Fibroblast of villous mesenchyme (primary cell): Measurements from ENCODE around the gene FCF1. TPM values are rescaled to one million over a fixed set of nuclear protein-coding genes. Genes with fewer than 3 reads are reported as not detected.
"Not testable (repeated sequence)": the region's sequence is repeated elsewhere in the genome, so short reads cannot be mapped to it uniquely, and the experiment has no call there.

Experiments used
- DNase-seq: peaks from one replicate; pipeline ENCODE4 v3.0.0-alpha.2; 2010; ENCODE audit warnings: low read depth
- H3K4me3 ChIP-seq: 2 replicates; pipeline ENCODE4 v1.5.1; 2011; ENCODE audit warnings: low read depth, mild to moderate bottlenecking, low read length
- total RNA-seq: library from RNA; depleted of rRNA; stranded (reverse); fragments of >200 nt; gene quantifications from 2 replicates; pipeline ENCODE4 v1.2.3, GENCODE V29; 2012
- TF ChIP-seq, protein P1 (sequence below): IDR thresholded peaks from 2 replicates; pipeline ENCODE4 v1.5.1; 2012; ENCODE audit warnings: low read depth, mild to moderate bottlenecking, low read length; ENCODE audit not compliant: insufficient read depth

Gene FCF1
- total RNA-seq, 1 donor: 24.2 TPM

DNA sequence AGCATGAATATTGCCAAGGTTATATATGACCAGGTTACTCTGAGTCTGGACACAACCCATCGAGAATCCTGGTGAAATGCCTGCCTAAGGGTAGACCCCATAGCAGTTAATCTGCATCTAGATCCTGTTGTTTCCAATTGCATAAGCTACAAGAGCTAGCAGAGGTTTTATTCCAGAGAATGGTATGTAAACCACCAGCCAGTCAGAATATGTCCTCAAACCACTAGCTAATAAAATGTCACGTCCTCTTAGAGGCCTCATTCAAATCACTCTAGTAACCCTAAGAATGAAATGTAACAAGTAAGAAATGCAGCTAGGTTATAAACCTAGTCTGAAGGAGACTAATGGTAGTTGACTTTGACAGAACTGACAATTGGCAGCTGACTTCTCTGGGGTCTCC lies 41.2 kb downstream of the FCF1 start:
- no peak overlapping the region for H3K4me3 ChIP-seq
- TF ChIP-seq, protein P1, sequence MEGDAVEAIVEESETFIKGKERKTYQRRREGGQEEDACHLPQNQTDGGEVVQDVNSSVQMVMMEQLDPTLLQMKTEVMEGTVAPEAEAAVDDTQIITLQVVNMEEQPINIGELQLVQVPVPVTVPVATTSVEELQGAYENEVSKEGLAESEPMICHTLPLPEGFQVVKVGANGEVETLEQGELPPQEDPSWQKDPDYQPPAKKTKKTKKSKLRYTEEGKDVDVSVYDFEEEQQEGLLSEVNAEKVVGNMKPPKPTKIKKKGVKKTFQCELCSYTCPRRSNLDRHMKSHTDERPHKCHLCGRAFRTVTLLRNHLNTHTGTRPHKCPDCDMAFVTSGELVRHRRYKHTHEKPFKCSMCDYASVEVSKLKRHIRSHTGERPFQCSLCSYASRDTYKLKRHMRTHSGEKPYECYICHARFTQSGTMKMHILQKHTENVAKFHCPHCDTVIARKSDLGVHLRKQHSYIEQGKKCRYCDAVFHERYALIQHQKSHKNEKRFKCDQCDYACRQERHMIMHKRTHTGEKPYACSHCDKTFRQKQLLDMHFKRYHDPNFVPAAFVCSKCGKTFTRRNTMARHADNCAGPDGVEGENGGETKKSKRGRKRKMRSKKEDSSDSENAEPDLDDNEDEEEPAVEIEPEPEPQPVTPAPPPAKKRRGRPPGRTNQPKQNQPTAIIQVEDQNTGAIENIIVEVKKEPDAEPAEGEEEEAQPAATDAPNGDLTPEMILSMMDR: no peak
- peak; percentile 61 for DNase-seq

DNA sequence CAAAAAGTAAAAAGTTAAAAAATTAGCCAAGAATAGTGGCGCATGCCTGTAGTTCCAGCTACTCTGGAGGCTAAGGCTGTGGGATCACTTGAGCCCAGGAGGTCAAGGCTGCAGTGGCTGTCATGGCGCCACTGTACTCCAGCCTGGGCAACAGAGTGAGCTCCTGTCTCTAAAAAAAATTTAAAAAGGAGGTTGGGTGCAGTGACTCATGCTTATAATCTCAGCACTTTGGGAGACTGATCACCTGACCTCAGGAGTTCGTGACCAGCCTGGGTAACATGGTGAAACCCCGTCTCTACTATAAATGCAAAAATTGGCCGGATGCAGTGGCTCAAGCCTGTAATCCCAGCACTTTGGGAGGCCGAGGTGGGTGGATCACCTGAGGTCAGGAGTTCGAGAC lies 42.0 kb downstream of the FCF1 start:
- no peak overlapping the region for H3K4me3 ChIP-seq
- TF ChIP-seq, protein P1: no peak
- no peak for DNase-seq

DNA sequence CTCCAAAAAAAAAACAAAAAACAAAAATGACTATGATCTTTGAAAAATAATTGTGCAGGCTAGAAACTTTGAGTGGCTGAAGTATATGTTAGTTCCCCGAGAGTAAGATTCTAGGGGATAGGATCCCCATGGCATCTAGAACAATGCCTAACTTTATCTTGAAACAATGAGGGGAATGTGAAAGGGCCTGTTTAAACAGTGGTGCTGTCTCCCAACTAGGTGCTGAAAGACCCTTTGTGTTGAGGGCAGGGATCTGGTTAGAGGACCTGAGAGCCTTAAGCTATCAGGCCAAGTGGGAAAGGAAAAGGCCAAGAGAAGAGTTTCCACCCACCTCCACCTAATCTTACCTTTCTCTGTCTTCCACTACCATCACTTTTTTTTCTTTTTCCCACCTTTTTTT lies 43.4 kb downstream of the FCF1 start:
- H3K4me3 ChIP-seq: no peak overlapping the region
- TF ChIP-seq, protein P1: no peak
- DNase-seq: no peak

DNA sequence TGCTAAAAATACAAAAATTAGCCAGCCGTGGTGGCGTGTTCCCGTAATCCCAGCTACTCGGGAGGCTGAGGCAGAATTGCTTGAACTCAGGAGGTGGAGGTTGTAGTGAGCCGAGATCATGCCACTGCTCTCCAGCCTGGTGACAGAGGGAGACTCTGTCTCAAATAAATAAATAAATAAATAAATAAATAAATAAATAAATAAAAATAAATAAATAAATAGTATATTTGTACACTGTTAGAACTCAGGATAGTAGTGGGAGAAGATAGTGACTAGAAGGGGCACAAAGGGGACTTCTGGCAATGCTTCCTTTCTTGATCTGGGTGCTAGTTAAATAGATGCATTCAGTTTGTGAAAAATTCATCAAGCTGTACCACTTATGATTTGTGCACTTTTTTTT lies 45.6 kb downstream of the FCF1 start:
- not testable (repeated sequence) for H3K4me3 ChIP-seq, DNase-seq

DNA sequence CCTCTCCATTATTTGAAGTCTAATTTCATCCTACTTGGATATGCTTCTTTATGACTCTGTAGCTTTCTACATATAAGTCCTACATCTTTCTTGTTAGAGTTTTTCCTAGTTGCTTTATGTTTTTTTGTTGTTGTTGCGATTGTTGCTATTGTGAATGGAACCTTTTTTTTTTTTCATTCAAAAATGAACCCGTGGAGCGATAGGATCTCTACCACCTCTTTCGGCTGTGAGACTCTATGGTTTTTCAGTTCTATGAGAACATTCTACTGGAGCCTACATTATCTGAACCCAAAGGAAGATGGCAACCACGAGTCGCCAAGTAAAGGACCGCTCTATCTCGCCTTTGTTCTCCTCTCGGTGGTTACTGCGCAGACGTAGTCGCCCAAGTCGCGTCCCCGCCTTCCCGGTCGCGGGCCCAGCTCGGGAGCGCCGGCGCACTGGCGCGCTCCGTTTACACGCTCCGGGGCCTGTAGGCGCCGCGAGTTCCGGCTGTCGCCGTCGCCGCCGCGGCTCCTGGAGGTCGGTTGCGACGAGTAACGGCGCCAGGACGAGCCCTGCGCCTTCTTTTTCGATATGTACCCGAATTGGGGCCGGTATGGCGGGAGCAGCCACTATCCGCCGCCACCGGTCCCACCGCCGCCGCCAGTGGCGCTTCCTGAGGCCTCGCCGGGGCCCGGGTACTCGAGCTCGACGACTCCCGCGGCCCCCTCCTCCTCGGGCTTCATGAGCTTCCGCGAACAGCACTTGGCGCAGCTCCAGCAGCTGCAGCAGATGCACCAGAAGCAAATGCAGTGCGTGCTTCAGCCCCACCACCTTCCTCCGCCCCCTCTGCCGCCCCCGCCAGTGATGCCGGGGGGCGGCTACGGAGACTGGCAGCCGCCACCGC lies 50.2 kb downstream of the FCF1 start, which contains the start of gene YLPM1:
YLPM1 (plus strand) TSS at position 400 of the 886 bp plus-strand sequence; CDS start at position 574, 174 bp downstream.
- DNase-seq: peak; percentile 97
- TF ChIP-seq, protein P1: peak; percentile 42
- H3K4me3 ChIP-seq: peak within 1 kb of the TSS; percentile 88

DNA sequence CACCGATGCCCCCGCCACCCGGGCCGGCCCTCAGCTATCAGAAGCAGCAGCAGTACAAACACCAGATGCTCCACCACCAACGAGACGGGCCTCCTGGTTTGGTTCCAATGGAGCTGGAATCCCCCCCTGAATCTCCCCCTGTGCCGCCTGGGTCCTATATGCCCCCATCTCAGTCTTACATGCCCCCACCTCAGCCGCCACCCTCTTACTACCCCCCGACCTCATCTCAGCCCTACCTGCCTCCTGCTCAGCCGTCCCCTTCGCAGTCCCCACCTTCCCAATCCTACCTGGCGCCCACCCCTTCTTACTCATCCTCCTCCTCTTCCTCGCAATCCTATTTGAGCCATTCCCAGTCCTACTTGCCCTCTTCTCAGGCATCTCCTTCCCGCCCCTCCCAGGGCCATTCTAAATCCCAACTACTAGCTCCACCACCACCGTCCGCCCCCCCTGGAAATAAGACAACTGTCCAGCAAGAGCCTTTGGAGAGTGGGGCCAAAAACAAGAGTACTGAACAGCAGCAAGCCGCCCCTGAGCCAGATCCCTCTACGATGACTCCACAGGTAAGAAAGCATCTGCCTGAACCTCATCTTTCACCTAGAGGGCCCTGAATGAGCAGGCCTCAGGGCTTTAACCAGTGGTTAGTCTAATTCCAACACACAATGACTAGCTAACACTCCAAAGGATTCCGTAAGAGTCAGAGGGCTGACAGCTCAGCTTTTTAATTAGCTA lies 51.0 kb downstream of the FCF1 start:
- peak; percentile 27 for DNase-seq
- TF ChIP-seq, protein P1: no peak
- peak overlapping the region; percentile 88 for H3K4me3 ChIP-seq

DNA sequence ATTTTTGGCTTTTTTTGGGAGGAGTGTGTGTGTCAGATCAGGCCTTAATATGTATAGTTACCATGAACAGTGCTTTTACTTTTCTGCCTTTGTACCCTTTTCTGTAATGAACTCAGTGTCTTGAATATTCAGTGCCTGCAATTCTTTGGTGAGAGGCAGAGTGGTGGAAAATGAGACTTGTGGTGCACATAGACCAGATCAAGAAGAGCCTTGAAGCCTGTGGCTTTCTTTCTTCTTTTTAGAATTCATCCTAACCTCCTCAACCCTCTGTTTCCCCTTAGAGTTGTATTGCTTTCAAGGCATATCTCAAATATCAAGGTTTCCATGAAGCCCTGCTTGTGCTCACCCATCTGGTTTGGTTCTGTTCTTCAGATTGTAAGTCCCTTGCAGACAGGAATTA lies 52.8 kb downstream of the FCF1 start:
- TF ChIP-seq, protein P1: no peak
- no peak for DNase-seq
- peak overlapping the region; percentile 88 for H3K4me3 ChIP-seq
